ENCODE measurements around the gene ATP9A.

Gene ATP9A

DNA sequence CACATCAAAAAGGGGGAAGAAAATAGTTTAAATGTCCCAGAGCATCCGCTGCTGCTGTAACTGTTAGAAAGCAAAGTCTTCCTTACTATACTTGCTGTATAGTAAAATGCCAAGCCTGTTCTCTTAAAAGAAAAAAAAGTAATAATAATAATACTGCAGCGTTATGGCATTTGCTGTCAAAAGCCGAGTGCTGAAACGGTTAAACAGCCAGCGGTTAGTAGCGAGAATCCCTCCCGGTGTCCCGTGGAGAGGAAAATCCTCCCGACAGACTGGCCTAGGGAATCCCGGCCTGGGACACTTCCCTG lies 206.2 kb downstream of the ATP9A start:
- no peak overlapping the region for H3K4me3 ChIP-seq (ENCODE audit: low read depth, low read length)
- TF ChIP-seq, protein P1, sequence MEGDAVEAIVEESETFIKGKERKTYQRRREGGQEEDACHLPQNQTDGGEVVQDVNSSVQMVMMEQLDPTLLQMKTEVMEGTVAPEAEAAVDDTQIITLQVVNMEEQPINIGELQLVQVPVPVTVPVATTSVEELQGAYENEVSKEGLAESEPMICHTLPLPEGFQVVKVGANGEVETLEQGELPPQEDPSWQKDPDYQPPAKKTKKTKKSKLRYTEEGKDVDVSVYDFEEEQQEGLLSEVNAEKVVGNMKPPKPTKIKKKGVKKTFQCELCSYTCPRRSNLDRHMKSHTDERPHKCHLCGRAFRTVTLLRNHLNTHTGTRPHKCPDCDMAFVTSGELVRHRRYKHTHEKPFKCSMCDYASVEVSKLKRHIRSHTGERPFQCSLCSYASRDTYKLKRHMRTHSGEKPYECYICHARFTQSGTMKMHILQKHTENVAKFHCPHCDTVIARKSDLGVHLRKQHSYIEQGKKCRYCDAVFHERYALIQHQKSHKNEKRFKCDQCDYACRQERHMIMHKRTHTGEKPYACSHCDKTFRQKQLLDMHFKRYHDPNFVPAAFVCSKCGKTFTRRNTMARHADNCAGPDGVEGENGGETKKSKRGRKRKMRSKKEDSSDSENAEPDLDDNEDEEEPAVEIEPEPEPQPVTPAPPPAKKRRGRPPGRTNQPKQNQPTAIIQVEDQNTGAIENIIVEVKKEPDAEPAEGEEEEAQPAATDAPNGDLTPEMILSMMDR (IDR thresholded peaks at IDR 0.05; ENCODE audit: low read depth, low read length): no peak
- H3K27me3 ChIP-seq: peaks cover 55% of the 10 kb centered on the region
- DNase-seq: no peak
- H3K4me1 ChIP-seq: no peaks in the 10 kb centered on the region
- no peaks in the 10 kb centered on the region for H3K36me3 ChIP-seq
- no peaks in the 10 kb centered on the region for H3K9me3 ChIP-seq

DNA sequence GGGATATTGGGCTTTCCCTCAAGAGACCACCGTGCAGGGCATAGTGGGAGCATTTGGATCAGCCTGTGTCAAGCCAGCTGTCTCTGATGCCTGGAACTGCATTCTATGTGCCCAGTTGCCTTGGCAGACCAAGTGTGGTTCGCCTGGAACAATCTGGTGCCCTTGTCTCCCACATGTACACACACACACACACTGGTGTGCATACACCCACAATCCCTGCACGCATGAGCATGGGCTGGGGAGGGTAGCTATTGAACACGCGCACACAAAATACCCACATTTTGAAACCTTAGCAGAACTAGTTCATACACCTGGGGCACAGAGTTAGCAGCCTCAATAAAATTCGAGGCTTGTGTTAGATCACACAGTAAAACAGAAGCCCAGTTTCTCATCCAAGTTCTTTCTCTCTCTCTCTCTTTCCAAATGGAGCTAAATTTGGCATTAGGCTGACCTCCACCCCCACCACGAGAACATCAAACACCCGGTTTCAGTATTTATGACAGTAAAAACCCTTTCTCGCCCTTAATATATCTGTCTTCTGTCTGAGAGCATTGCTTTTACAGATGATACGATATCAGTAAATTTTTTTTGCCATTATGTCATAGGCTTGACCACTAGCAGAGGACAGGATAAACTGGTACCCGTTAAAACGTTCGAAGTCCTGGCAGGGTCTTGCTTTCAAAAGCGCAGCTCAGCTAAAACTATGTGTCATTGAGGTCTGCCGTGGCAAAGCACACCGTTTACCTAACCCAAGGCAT lies 207.5 kb downstream of the ATP9A start:
- TF ChIP-seq, protein P1 (IDR thresholded peaks at IDR 0.05; ENCODE audit: low read depth, low read length): no peak
- Histone ChIP-seq H3K4me3 (ENCODE audit: low read depth, low read length) (no peak overlapping the region), H3K4me1 (no peaks in the 10 kb centered on the region), H3K9me3 (no peaks in the 10 kb centered on the region), H3K36me3 (no peaks in the 10 kb centered on the region), H3K27me3 (peaks cover 55% of the 10 kb centered on the region)
- no peak for DNase-seq

DNA sequence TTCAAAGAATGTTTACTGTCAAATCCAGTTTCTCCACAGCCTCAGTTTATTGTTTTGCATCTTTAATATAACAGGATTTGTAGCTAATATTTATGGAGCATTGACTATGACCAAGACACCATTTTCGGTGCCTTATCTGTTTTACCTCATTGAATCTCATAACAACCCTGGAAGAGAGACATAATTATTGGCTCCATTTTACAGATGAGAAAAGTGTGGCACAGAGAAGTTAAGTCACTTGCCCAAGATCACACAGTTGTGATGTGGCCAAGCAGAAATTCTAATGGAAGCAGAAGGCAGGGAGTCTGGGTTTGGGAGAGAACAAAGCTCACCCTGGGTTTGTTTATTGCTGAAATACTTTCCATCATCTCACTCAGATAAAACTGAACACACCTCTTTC lies 208.1 kb downstream of the ATP9A start:
- H3K36me3 ChIP-seq: no peaks in the 10 kb centered on the region
- H3K4me1 ChIP-seq: no peaks in the 10 kb centered on the region
- TF ChIP-seq, protein P1 (IDR thresholded peaks at IDR 0.05; ENCODE audit: low read depth, low read length): no peak
- no peaks in the 10 kb centered on the region for H3K9me3 ChIP-seq
- no peak for DNase-seq
- H3K27me3 ChIP-seq: peaks cover 55% of the 10 kb centered on the region
- H3K4me3 ChIP-seq (ENCODE audit: low read depth, low read length): no peak overlapping the region

DNA sequence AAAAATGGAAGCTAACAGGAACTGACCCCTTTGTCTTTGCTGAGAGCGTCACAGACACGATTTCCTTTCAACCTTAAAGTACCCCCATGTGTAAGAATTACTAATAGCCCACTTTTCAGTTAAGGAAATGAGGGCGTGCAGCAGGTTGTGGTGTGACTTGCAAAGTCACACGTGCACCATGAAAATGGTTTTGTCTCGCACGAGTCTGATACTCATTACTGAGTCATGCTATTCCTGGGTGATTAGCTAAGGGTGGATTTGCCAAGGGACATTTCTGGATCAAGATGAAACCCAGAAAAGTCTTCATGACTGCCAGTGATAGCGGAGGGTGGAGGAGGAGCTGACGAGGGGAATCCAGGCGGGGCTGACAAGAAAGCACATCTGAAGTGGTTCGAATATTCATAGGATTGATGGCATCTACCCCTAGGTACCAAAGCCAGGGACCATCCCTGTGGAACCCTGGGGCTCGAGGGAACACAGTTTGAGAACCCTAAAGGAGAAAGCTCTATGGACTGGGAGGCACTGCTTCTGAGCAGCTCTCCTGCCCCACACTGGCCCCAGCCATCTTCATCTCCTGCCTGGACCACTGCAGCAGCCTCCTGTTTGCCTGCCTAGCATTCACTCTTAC lies 213.5 kb downstream of the ATP9A start:
- no peak for DNase-seq
- H3K27me3 ChIP-seq: peaks cover 11% of the 10 kb centered on the region
- no peaks in the 10 kb centered on the region for H3K9me3 ChIP-seq
- H3K4me3 ChIP-seq (ENCODE audit: low read depth, low read length): no peak overlapping the region
- H3K4me1 ChIP-seq: no peaks in the 10 kb centered on the region
- TF ChIP-seq, protein P1 (IDR thresholded peaks at IDR 0.05; ENCODE audit: low read depth, low read length): no peak
- no peaks in the 10 kb centered on the region for H3K36me3 ChIP-seq

DNA sequence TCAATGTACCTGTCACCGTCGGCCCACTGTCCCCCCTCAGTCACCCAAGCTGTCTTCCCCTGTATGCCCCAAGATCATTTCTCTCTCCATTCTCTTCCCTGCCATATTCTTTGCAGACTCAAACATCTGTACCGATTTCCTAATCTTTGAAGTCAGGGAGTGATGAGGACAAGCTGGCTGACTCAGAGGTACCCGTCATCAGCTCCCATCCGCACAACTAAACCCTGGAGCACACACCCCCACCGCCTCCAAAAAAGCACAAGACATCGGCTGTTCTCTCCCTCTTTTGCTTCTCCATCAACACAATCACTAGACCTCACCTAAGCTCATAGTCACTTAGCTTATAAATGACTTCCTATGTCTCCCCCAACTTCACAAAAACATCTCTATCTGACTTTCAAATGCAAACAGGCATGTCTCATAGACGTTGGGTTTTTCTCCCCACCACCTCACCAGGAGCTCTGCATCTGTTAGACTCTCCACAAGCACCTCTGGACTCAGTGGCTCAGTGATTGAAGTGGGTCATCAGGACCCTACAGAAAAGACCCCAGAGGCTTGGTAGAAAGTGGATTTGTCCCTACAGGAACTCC lies 214.2 kb downstream of the ATP9A start:
- H3K4me3 ChIP-seq (ENCODE audit: low read depth, low read length): no peak overlapping the region

More for the DNA sequence above, 214.2 kb downstream of the ATP9A start:
- Histone ChIP-seq H3K27me3 (peaks cover 4% of the 10 kb centered on the region), H3K4me1 (no peaks in the 10 kb centered on the region), H3K36me3 (no peaks in the 10 kb centered on the region), H3K9me3 (no peaks in the 10 kb centered on the region)
- DNase-seq: no peak
- TF ChIP-seq, protein P1 (IDR thresholded peaks at IDR 0.05; ENCODE audit: low read depth, low read length): no peak

All from BE2C (cell line).